Liver (tissue), 9 donors: Measurements from ENCODE around the gene ARHGEF26. TPM values are rescaled to one million over a fixed set of nuclear protein-coding genes. Genes with fewer than 3 reads are reported as not detected.

ENCODE experiments used
- DNase-seq: peaks from one replicate; pipeline ENCODE4 v3.0.0-alpha.2; 2017; ENCODE audit warnings: low spot score
- H3K27ac ChIP-seq, 2 donors: one replicate each; pipeline ENCODE4 v1.7.0; 2013; ENCODE audit warnings: inconsistent platforms in 2 of 2, low read length in 2 of 2, control low read depth in 1 of 2, low read depth in 1 of 2, mild to moderate bottlenecking in 1 of 2
- H3K27me3 ChIP-seq, 4 donors: one replicate each; pipeline versions ENCODE4 v1.6.1 to v1.7.0; 2013; ENCODE audit warnings: low read length in 3 of 4, inconsistent platforms in 1 of 4, mild to moderate bottlenecking in 1 of 4, moderate library complexity in 1 of 4; ENCODE audit not compliant: control insufficient read depth in 4 of 4, insufficient read depth in 4 of 4
- H3K36me3 ChIP-seq, 4 donors: one replicate each; pipeline versions ENCODE4 v1.6.1 to v1.7.0; 2013; ENCODE audit warnings: low read length in 3 of 4, mild to moderate bottlenecking in 3 of 4, low read depth in 1 of 4, moderate library complexity in 1 of 4; ENCODE audit not compliant: control insufficient read depth in 4 of 4, insufficient read depth in 3 of 4
- H3K4me1 ChIP-seq, 4 donors: one replicate each; pipeline versions ENCODE4 v1.6.1 to v1.7.0; 2013; ENCODE audit warnings: low read length in 3 of 4, mild to moderate bottlenecking in 3 of 4, moderate library complexity in 1 of 4; ENCODE audit not compliant: control insufficient read depth in 4 of 4, insufficient read depth in 4 of 4
- H3K4me3 ChIP-seq, 3 donors: one replicate each; pipeline versions ENCODE4 v1.6.1 to v1.7.0; 2013; ENCODE audit warnings: low read length in 3 of 3, control low read depth in 1 of 3, low read depth in 1 of 3, mild to moderate bottlenecking in 1 of 3
- H3K9ac ChIP-seq, 2 donors: one replicate each; pipeline ENCODE4 v1.7.0; 2013; ENCODE audit warnings: low read length in 2 of 2, mild to moderate bottlenecking in 2 of 2, moderate library complexity in 2 of 2, control low read depth in 1 of 2, low read depth in 1 of 2
- H3K9me3 ChIP-seq, 4 donors: one replicate each; pipeline versions ENCODE4 v1.6.1 to v1.7.0; 2013; ENCODE audit warnings: low read length in 3 of 4; ENCODE audit not compliant: control insufficient read depth in 4 of 4
- CTCF ChIP-seq: fragments of 150-350 bp; IDR thresholded peaks from 2 replicates; pipeline ENCODE4 v1.5.1; 2017; ENCODE audit warnings: improper control_type of control experiment, low read depth, low read length; ENCODE audit not compliant: missing input control
- EGR1 ChIP-seq, 2 donors: IDR thresholded peaks; 2 replicates each; pipeline ENCODE4 v1.6.1; 2016 to 2018; ENCODE audit warnings: antibody characterized with exemption in 2 of 2, low read depth in 2 of 2
- FOXA1 ChIP-seq: IDR thresholded peaks from 2 replicates; pipeline ENCODE4 v1.6.1; 2016; ENCODE audit warnings: antibody characterized with exemption
- FOXA2 ChIP-seq: IDR thresholded peaks from 2 replicates; pipeline ENCODE4 v1.6.1; 2016; ENCODE audit warnings: antibody characterized with exemption
- HNF4G ChIP-seq: IDR thresholded peaks from 2 replicates; pipeline ENCODE4 v1.6.1; 2016; ENCODE audit warnings: antibody characterized with exemption
- JUND ChIP-seq, 2 donors: IDR thresholded peaks; 2 replicates each; pipeline ENCODE4 v1.6.1; 2016; ENCODE audit warnings: antibody characterized with exemption in 2 of 2
- NR2F2 ChIP-seq: IDR thresholded peaks from 2 replicates; pipeline ENCODE4 v1.6.1; 2016; ENCODE audit warnings: antibody characterized with exemption
- SP1 ChIP-seq: IDR thresholded peaks from 2 replicates; pipeline ENCODE4 v1.6.1; 2018; ENCODE audit warnings: antibody characterized with exemption, mild to moderate bottlenecking
- TAF1 ChIP-seq: conservative IDR thresholded peaks from 2 replicates; pipeline ENCODE4 v1.6.1; 2016; ENCODE audit warnings: antibody characterized with exemption, mild to moderate bottlenecking
- WGBS: extraction: QIAGEN DNeasy Blood & Tissue Kit; methylation state at CpG from one replicate; pipeline ENCODE4 v1.1.7; 2013; 5-methylcytosine and 5-hydroxymethylcytosine counted together
- polyA plus RNA-seq, 2 donors: library from polyadenylated mRNA; stranded (reverse) in 1 of 2; unstranded in 1 of 2; fragments of 200-250 nt in 1 of 2; fragments of >200 nt in 1 of 2; fragmentation: Nextera tagmentation in 1 of 2; extraction: Ambion mirVana in 1 of 2; gene quantifications; one replicate each; pipeline versions ENCODE4 v1.2.1 to v1.2.3, GENCODE V29; 2013 to 2015
- total RNA-seq, 2 donors: library from RNA; depleted of rRNA; stranded (reverse); fragments of >200 nt; gene quantifications; one replicate each; pipeline ENCODE4 v1.2.3, GENCODE V29; 2014
- TF ChIP-seq, protein P1 (sequence below): IDR thresholded peaks from 2 replicates; pipeline ENCODE4 v1.6.1; 2016; ENCODE audit warnings: antibody characterized with exemption
- TF ChIP-seq, protein P2 (sequence below): IDR thresholded peaks from 2 replicates; pipeline ENCODE4 v1.6.1; 2016; ENCODE audit warnings: antibody characterized with exemption
- TF ChIP-seq, protein P3 (sequence below): IDR thresholded peaks from 2 replicates; pipeline ENCODE4 v1.6.1; 2016; ENCODE audit warnings: antibody characterized with exemption, mild to moderate bottlenecking
- donor health status: healthy.
- donor health status: healthy.
- donor health status: healthy.
- donor health status: healthy.
- donor health status: healthy.

The ARHGEF26 gene
- total and polyA plus RNA-seq, 4 donors, result 1.4 to 27.9 (median 18.7) TPM

DNA sequence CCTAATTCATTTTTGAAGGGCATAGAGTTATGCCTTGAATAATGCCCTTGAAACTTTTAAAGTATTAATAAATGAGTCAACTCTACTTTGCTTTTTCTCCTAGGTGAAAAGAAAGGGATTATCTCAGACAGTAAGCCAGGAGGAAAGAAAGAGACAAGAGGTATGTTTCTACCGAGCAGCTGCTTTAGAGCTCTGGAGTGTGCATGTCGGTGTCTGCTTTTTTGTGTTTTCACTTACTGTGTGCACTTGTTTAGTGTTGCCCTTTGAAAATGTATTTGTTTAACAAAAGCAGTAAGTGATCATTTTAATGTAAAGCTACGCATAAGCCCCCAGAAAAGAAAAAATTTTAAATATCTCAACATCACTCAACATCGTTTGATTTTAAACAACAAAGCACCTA lies 28.1 kb downstream of the ARHGEF26 start:
- H3K4me3 ChIP-seq, result no peak overlapping the region
- WGBS, result 96% methylated on average over 4 of the region's 4 CpGs
- H3K4me1 ChIP-seq, result peaks cover 0 to 9% (median 3%) of the 10 kb centered on the region in 4 donors
- no peaks in the 10 kb centered on the region for H3K9me3 ChIP-seq
- H3K36me3 ChIP-seq, result peaks cover 2 to 26% (median 7%) of the 10 kb centered on the region in 4 donors
- TF ChIP-seq CTCF, result no peak
- TF ChIP-seq, protein P1, sequence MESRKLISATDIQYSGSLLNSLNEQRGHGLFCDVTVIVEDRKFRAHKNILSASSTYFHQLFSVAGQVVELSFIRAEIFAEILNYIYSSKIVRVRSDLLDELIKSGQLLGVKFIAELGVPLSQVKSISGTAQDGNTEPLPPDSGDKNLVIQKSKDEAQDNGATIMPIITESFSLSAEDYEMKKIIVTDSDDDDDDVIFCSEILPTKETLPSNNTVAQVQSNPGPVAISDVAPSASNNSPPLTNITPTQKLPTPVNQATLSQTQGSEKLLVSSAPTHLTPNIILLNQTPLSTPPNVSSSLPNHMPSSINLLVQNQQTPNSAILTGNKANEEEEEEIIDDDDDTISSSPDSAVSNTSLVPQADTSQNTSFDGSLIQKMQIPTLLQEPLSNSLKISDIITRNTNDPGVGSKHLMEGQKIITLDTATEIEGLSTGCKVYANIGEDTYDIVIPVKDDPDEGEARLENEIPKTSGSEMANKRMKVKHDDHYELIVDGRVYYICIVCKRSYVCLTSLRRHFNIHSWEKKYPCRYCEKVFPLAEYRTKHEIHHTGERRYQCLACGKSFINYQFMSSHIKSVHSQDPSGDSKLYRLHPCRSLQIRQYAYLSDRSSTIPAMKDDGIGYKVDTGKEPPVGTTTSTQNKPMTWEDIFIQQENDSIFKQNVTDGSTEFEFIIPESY, result no peak
- H3K27me3 ChIP-seq, result no peaks in the 10 kb centered on the region
- H3K9ac ChIP-seq, result no peak overlapping the region
- no peak for DNase-seq
- no peak overlapping the region for H3K27ac ChIP-seq

- H3K4me1 ChIP-seq, result no peaks in the 10 kb centered on the region
- no peak overlapping the region for H3K4me3 ChIP-seq
- TF ChIP-seq TAF1, result no peak
- TF ChIP-seq FOXA1, result no peak
- TF ChIP-seq JUND (IDR thresholded peaks at IDR 0.05), result no peak
- TF ChIP-seq SP1, result no peak
- TF ChIP-seq FOXA2, result no peak
- TF ChIP-seq, protein P2, sequence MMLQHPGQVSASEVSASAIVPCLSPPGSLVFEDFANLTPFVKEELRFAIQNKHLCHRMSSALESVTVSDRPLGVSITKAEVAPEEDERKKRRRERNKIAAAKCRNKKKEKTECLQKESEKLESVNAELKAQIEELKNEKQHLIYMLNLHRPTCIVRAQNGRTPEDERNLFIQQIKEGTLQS, result no peak
- no peak for TF ChIP-seq NR2F2
- TF ChIP-seq CTCF, result no peak
- no peak for TF ChIP-seq HNF4G
- no peak for TF ChIP-seq EGR1 (IDR thresholded peaks at IDR 0.05; ENCODE audit: low read depth in 2 of 2)
- TF ChIP-seq, protein P1, result no peak
- TF ChIP-seq, protein P3, sequence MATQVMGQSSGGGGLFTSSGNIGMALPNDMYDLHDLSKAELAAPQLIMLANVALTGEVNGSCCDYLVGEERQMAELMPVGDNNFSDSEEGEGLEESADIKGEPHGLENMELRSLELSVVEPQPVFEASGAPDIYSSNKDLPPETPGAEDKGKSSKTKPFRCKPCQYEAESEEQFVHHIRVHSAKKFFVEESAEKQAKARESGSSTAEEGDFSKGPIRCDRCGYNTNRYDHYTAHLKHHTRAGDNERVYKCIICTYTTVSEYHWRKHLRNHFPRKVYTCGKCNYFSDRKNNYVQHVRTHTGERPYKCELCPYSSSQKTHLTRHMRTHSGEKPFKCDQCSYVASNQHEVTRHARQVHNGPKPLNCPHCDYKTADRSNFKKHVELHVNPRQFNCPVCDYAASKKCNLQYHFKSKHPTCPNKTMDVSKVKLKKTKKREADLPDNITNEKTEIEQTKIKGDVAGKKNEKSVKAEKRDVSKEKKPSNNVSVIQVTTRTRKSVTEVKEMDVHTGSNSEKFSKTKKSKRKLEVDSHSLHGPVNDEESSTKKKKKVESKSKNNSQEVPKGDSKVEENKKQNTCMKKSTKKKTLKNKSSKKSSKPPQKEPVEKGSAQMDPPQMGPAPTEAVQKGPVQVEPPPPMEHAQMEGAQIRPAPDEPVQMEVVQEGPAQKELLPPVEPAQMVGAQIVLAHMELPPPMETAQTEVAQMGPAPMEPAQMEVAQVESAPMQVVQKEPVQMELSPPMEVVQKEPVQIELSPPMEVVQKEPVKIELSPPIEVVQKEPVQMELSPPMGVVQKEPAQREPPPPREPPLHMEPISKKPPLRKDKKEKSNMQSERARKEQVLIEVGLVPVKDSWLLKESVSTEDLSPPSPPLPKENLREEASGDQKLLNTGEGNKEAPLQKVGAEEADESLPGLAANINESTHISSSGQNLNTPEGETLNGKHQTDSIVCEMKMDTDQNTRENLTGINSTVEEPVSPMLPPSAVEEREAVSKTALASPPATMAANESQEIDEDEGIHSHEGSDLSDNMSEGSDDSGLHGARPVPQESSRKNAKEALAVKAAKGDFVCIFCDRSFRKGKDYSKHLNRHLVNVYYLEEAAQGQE, result no peak
- no peak overlapping the region for H3K27ac ChIP-seq
- WGBS, result 93% methylated on average over 1 of the region's 1 CpG
- H3K27me3 ChIP-seq, result no peaks in the 10 kb centered on the region
- no peaks in the 10 kb centered on the region for H3K9me3 ChIP-seq
- H3K9ac ChIP-seq, result no peak overlapping the region
- peaks cover 2 to 26% (median 7%) of the 10 kb centered on the region in 4 donors for H3K36me3 ChIP-seq
- DNase-seq, result no peak
Observed at GRCh38 chr3:154151969-154152368, 30.8 kb downstream of the ARHGEF26 start.
